HEK293T (cell line): ENCODE data around the gene ADCY10.

ENCODE experiments used
- ARNT ChIP-seq: fragments of 450-650 bp; IDR thresholded peaks from 2 replicates; pipeline ENCODE4 v1.6.1; 2017; ENCODE audit warnings: mild to moderate bottlenecking
- BHLHE40 ChIP-seq: fragments of 450-650 bp; IDR thresholded peaks from 2 replicates; pipeline ENCODE4 v1.6.1; 2016; ENCODE audit warnings: mild to moderate bottlenecking, moderate library complexity, borderline replicate concordance
- FOXM1 ChIP-seq: fragments of 450-650 bp; IDR thresholded peaks from 2 replicates; pipeline ENCODE4 v1.6.1; 2017; ENCODE audit warnings: mild to moderate bottlenecking, borderline replicate concordance
- L3MBTL2 ChIP-seq: fragments of 450-650 bp; conservative IDR thresholded peaks from 2 replicates; pipeline ENCODE4 v1.6.1; 2016; ENCODE audit warnings: mild to moderate bottlenecking
- SP1 ChIP-seq: fragments of 450-650 bp; IDR thresholded peaks from 2 replicates; pipeline ENCODE4 v1.6.1; 2017
- ZNF384 ChIP-seq: fragments of 450-650 bp; IDR thresholded peaks from 2 replicates; pipeline ENCODE4 v1.6.1; 2016

GRCh38 chr1:167849666-167850065 is 64.3 kb downstream of the ADCY10 start:
- TF ChIP-seq L3MBTL2 (no peak), FOXM1 (no peak), ARNT (no peak), SP1 (no peak), ZNF384 (no peak), BHLHE40 (no peak)
